NCI-H1105 treated with DMSO at 0.1 percent for 48 hours (cell line): ENCODE measurements around the gene ZBTB45.
"Not testable (repeated sequence)": the region's sequence is repeated elsewhere in the genome, so short reads cannot be mapped to it uniquely, and the experiment has no call there.

ENCODE experiments used
- DNase-seq: peaks from one replicate; lab custom pipeline; 2025; lab: John Stamatoyannopoulos, UW

The ZBTB45 gene

DNA sequence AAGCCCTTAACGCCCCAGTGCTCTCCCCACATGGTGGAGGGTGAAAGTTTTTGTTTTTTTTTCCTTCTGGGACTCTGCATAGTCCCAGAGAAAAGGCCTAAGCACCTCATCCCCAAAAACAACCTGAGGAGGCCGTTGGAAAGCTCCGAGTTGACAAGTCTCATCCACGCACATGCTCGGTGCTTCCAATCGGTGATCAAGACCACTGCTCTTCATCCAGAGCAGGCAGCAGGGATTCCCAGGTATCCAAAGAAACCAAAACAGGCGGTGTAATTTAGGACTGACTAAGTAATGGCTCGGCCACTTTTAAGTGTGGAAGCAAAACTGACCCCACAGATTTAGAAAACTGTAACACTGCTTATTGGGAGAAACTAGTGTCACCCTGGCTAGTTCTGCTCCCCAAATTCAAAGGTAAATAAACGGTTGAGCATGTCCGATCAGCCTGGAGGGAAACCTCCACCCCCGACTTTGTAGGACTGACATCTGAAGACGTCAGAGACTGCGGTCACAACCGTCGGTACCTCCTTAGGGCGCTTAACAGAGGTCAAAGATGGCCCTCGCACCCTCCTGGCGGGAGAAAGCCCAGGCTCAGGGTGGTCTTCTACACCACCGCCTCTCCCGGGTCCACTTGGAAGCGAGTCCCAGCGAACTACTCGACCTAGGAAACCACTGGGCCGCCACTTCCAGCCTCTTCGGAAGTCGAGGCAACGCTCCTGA, 44.5 kb downstream of the ZBTB45 start:
- DNase-seq, result no peak

GRCh38 chr19:58474291-58474996, 45.2 kb downstream of the ZBTB45 start:
- DNase-seq, result no peak

- DNase-seq, result no peak
Observed at GRCh38 chr19:58473775-58474174, 45.8 kb downstream of the ZBTB45 start.

- no peak for DNase-seq
Observed at GRCh38 chr19:58471736-58472135, 47.9 kb downstream of the ZBTB45 start.

DNA sequence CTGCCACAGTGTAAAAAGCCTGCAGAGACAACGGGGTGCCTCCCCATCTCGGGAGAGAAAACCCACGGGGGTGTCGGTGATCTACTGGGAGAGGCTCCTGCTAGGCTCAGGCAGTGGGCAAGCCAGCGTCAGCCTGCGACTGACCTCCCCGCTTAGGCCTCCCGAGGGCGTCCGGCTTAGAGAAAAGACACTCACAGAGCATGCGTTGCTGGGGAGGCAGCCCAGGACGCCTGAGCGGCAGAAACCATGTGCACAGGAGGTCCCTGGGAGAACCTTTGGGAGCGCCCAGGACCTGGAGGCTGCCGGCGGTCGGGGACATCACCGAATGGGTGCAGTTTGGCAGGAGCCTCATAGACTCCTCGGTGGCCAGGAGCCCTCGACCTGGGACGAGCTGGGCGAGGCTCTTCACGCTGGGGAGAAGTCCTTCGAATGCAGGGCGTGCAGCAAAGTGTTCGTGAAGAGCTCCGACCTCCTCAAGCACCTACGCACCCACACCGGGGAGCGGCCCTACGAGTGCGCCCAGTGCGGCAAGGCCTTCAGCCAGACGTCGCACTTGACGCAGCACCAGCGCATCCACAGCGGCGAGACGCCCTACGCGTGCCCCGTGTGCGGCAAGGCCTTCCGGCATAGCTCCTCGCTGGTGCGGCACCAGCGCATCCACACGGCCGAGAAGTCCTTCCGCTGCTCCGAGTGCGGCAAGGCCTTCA, 48.6 kb downstream of the ZBTB45 start:
- DNase-seq, result not testable (repeated sequence)

GRCh38 chr19:58469241-58470013, 50.2 kb downstream of the ZBTB45 start:
- DNase-seq, result no peak

- no peak for DNase-seq
Observed at GRCh38 chr19:58468216-58468839, 51.3 kb downstream of the ZBTB45 start.

DNA sequence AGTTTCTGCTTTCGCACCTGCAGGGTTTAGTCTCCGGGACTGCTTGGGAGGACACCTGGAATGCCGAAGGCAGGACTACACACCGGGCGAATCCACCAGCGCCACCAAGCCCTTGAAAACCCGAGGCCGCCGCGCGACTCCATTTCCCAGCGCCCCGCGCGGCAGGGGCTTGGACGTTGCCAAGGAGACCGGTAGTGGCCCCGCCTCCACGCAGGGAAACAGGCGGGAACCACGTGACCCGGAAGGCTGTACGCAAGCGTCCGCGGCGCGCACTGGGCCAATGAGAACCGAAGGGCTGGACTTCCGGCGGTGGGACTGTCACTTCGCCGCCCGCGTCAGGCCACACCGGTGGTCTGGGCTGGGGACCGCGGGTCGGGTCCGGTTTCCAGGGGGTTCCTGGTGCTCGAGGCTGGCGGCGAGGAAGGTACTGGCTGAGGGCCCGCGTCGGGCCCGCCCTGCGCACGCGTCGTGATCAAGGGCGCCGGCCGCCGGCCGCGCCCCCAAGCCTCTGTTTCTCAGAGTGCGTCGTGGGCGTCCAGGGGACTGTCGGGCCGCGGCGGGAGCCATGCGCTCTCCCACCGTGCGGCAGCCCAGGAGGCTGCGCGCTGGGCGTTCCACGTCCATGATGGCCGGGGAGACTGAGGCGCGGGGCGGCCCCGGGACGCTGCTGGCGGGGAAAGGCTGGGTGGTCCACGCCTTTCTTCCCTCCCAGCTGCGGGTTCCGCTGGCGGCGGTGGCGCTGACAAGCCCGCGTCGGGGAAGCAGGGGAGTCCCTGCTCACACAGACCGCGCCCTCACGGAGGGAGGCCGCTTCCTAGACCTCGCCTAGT, 52.6 kb downstream of the ZBTB45 start, which contains the start of gene ZNF324:
ZNF324 (plus strand) TSS at position 321 of the 830 bp plus-strand sequence. CDS start 2,106 bp downstream, outside the sequence.
- DNase-seq, result peak; percentile 93

DNA sequence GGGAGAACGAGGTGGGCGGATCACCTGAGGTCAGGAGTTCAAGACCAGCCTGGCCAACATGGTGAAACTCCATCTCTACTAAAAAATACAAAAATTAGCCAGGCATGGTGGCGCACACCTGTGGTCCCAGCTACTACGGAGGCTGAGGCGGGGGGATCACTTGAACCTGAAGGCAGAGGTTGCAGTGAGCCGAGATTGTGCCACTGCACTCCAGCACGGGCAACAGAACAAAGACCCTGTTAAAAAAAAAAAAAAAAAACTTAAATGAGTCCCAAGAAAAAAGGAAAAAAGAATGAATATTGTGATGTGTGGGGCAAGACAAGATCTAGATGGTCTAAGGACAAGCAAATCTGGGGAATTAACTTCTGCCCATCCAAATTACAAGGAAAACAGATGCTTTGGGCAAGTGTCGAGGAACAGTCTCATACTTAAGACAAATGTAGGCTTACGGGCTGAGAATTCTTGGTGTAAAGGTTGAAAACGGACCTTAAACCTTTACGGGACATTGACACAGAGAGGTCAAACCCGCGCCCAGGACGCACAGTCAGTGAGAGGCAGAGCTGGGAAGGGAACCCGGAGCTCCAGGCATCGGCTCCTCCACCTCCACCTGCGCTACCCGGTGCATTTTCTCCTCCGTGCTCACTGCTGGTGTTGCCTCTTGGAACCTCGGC, 53.4 kb downstream of the ZBTB45 start:
- no peak for DNase-seq
